Fibroblast of skin of right quadriceps (primary cell): Measurements from ENCODE around the gene RXYLT1.
A peak's percentile ranks its signal among the peaks of the same experiment; 100 is the strongest.

Experiments
- DNase-seq: peaks from one replicate; pipeline ENCODE4 v3.0.0-alpha.2; 2013

RXYLT1 gene

DNA sequence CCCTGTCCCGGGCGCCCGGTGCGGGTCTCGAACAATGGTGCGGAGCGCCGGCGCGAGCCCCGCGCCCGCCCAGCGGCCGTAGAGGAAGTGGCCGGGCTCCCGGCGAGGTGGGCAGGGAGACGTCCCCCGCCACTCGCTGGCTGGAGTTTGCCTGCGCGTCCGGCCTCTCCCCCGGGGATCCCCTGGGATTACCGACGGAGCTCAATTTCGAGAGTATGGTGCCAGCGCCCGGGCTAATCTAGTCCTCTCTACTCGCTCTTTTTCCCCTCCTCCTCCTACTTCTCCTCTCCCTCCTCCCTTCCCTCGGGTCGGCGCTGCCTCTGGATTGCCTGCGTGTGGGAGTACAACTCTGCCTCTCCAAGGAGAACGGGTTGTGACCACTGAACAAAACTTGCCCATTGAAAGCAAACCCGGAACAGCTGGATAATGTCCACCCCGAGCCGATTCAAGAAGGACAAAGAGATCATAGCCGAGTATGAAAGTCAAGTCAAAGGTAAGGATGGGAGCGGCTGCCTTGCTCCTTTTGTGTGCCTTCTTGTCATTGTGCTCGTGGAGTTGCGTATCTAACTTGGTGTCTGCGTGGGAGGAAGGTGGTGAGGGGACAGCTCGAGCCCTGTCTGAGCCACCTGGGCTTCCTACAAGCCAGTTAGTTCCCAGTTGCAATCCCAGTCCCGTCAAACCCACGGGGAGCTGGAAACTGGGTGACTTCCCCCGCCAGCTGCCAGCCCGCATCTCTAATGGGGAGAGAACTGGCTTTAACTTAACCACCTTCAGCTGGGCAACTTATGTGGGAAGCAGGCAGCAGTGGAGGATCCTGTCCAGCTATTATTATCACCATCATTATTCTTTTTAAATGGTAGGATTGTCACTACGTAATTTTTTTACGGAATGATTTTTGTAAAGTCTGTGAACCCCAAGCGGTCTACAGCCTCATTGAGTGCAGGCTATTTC, 65.0 kb downstream of the RXYLT1 start, which contains the start of gene SRGAP1:
SRGAP1 (plus strand) TSS at position 310 of the 951 bp plus-strand sequence; CDS start at position 427, 117 bp downstream.
- DNase-seq, result peak; percentile 77

GRCh38 chr12:63845726-63846125, 66.0 kb downstream of the RXYLT1 start:
- DNase-seq, result peak; percentile 45

DNA sequence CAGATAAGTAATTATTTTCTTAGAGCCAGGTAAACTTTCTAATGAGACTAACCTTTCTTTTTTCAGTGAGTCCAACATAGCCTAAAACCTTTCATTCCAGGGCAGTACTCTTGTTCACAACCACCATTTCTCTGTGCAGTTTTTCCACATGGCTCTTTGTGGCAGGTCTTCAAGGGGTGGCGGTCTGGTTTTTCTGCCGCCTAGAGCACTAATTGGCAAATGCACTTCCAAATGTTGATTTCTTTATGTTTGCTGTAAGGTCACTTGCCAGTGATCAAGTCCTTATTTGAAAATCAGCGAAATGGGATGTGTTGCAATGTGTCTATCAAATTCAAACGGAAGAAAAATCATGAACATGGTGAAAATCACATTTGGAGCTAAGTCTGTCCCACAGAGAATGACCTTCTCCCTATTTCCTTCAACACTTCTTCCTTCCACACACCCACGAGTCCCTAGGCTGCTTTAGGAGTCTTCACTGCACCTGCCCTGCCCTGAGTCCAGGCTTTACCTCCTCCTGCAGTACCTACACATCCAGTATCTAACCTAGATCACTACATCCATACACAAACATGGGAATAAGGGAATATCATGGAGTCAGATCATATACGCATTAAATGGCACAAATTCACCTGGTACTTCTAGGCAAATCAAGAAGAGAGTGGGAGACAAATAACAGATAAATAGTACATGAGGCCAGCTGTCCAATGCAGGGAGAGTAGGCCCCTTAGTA, 66.7 kb downstream of the RXYLT1 start:
- DNase-seq, result peak; percentile 28

- DNase-seq, result no peak
Observed at GRCh38 chr12:63848450-63848849, 68.7 kb downstream of the RXYLT1 start.

DNA sequence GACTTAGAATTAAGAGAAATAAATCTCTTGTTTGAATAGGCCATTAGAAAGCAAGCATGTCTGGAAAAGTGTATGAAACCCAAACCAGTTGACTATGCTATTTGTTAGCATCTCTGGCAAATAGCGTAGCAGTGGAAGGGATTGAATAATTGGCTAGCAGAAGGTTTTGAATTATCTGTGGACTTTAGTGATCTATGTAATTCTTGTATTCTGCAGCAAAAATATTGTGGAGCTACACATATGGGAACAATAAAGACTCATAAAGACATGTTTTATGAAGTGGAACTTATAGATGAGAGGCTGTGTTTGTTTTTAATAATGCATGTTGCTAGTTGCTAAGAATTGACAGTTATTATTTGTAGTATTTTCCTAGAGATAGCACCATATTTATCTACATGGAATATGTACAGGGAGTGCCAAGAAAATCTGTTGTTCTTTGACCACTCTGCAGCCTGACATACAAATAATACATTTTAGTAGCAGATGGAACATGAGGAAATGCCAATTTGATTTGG, 69.5 kb downstream of the RXYLT1 start:
- no peak for DNase-seq

DNA sequence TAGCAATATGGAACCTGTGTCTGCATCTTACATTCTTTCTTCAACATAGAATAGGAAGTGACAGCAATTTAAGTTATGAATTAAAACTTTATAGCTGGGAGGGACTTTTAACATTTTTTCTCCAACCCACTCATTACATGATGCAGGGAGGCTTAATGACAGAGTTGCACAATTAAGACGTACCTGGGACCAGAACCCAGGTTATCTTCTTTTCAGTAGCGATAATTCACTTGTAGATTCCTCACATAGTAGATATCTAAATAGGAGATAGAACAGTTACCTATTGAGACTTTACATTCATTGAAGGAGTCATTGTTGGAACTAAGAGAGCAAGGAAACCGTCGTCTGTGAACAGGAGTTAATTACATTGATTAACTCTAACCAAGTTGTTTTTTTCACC, 69.9 kb downstream of the RXYLT1 start:
- DNase-seq, result no peak

- no peak for DNase-seq
Observed at GRCh38 chr12:63853978-63854377, 74.3 kb downstream of the RXYLT1 start.

- no peak for DNase-seq
Observed at GRCh38 chr12:63855299-63855698, 75.6 kb downstream of the RXYLT1 start.

DNA sequence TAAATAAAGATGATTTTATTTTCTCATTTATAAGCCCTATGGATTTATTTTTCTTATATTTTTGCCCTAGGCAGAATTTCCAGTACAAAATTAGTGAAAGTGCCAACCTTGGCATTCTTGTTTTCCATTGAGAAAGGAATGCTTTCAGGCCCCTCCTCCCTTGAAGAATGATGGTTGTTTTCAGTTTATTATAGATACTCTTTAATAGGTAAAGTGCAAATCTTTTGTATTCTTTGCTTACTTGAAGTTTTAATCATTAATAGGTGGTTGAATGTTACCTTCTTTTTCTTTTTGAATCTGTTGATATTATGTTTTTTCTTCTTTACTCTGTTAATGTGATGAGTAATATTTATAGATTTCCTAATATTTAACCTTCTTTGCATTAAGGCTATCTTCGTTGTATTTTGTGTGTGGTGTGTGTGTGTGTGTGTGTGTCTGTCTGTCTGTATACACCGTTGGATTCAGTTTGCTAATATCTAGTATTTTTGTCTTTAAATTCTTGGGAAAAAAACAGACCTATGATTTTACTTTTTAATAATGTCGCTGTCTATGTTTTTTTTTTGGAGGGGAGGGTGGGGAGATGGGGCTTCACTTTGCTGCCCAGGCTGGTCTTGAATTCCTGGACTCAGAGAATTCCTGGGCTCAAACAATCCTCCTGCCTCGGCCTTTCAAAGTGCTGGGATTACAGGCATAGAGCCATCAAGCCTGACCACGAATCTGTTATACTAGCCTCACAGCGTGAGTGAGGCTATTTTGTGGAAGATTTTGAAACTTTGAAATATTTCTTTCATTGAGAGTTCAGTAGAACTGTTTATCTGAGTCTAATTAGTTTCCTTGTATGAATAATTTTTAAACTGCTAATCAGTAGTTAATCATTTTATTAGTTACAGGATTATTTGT, 78.3 kb downstream of the RXYLT1 start:
- peak; percentile 71 for DNase-seq
